Activated CD4-positive, CD25-positive, alpha-beta regulatory T cell treated with anti-CD3 and anti-CD28 coated beads, Interleukin-2, amount 50 U/mL, for 16 hours (primary cell): ENCODE measurements around the gene DNHD1.
A peak's percentile ranks its signal among the peaks of the same experiment; 100 is the strongest.

Experiments used
- DNase-seq: peaks from one replicate; pipeline ENCODE4 v3.0.0-alpha.2; 2020; ENCODE audit warnings: low read depth, low spot score

The DNHD1 gene

DNA sequence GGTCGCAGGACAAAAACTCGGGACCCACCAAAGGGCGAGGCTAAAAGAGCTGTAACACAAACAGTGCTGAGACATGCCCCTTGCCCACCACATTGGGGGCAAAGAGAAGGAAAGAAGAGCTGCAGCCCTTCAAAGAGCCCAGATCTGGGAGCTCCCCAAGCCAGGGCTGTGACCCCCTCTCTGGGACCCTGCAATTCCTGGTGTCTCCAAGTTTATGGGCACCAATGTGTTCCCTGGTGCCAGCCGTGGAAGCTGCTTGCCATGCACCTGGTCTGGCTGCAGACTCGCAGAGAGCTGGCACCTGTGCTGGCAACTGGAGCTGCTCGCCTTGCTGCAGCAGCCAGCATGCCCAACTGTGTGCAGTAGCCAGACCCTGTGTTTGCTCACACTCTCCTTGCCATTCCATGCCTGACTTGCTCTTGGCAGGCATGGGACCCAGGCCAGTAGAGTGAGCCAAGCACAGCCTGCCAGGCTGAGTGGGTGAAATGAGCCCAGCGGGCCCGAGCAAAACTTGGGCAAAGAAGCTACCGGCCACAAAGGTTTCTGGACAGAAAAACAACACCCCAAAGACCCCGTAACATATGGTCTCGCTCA is 90.4 kb downstream of the DNHD1 start:
- no peak for DNase-seq

DNA sequence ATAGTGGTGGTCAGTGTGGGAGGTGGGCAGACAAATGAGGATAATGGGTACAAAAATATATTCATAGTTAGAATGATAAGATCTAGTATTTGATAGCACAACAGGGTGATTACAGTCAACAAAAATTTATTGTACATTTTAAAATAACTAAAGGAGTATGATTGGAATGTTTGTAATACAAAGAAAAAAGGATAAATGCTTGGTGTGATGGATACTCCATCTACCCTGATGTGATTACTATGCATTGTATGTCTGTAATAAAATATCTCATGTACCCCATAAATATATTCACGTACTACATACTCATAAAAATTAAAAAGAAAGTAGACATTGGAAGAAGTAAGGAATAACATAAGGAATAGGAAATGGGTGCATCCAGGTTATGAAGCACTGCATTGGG is 90.9 kb downstream of the DNHD1 start:
- no peak for DNase-seq

DNA sequence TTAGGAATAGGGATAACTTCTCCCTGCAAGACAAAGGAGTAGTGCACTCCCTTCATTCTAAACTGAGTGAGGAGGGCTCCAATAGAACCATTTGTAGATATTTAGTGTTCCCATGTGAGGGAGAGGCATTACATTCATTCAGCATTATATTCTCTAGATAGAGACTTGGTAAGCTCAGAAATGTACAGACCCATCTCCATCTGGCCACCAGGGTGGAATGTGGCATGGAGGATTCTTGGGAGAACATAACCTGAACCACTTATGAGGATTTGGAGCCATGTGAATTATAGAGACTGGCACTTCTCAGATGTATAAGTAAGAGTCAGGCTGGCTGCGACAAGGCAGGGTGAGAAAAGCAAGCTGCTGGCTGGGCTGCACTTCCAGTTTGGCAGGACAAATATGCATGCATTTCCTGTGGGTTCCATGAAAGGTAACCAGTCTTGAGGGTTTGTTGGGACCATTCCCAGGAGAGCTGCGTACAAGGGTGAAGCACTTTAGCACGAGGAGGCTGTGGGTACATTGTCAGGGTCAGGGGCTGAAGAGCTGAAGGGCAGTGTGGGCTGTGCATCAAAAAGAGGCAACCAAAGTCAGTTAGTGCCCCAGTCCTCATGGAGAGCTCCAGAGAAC is 97.2 kb downstream of the DNHD1 start:
- no peak for DNase-seq

DNA sequence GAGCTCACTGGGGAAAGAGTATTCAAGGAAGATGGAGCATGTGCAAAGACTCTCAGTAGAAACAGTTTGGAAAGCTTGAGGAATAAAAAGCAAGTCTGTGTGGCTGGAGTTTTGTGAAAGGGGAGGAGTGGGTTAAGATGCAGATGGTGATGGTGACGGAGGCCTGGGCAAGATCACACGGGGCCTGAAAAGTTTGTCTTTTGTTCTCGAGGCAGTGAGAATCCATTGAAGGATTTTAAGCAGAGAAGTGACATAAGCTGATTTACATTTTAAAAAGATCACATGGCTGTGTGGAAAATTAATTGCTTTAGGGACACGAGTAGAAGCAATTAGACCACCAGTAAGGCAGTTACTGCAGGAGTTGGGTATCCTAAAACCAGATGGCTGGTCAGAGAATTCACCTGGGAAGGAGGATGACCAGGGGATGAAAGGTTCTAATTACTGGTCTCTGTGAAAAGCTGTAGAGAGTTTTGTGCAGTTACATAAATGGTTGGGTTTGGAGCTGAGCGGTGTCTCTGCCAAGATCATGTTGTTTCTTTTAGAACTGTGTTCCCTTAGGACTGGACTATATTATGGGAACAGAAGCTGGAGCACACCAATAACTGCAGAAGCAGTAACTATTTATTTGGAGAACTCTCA is 99.3 kb downstream of the DNHD1 start:
- no peak for DNase-seq

DNA sequence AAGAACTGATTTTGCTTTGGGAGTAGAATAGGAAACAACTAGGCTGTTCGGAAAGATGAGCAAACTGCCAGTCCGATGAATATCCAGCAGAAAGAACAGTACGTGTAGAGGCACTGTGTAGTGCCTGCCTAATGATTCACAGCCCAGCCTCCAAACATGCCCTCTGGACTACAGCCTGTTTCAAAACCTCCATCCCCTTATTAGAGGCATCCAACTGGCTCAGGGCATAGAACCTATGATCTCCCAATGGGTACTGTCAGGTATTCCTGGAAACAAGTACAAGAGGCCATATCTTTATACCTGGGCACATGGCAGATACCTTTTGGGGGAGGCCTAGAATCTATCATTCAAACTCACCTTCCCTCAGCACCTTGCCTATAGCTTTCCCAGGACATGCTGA is 101.5 kb downstream of the DNHD1 start:
- no peak for DNase-seq

DNA sequence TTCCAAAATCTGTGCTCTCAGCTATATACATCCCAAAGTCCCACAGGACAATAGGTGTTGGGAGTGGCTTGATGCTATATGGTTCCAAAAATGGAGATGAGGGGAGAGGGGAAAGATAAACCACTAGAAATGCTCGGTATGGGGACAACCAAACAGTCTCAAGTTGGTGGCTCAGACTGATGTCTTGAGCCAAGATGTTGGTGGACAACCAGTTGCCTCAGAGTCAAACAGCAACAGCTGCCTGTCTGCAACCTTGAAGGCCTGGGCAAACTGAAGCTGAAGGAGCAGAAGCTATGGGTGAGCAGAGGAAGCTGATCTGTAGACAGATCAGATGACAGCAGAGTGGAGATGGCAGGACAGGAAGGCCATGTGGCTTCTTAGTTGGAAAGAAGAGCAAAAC is 102.4 kb downstream of the DNHD1 start:
- no peak for DNase-seq

DNA sequence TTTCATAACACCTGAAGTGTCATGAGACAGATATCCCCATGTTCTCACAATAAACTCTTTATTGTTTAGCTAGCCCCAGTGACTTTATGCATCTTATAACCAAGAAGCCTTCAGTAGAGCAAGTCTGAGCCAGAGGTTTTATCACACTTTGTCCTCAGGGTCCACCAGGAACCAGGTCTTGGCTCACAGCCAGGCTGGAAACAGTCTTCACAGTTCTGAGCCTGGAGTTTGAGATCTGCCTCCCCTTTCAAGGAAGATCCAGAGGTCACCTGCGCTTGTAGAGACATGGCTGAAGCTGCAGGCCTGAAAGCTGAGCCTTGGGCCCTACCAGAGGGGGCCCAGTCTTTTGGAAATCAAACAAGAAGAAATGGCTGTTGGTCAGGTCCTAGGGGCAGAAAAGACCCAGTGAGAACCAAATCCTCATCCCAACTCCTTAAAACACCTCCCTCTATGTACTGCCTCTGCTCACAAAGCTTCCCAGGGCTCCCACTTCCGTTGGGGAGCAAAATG is 102.9 kb downstream of the DNHD1 start:
- no peak for DNase-seq

DNA sequence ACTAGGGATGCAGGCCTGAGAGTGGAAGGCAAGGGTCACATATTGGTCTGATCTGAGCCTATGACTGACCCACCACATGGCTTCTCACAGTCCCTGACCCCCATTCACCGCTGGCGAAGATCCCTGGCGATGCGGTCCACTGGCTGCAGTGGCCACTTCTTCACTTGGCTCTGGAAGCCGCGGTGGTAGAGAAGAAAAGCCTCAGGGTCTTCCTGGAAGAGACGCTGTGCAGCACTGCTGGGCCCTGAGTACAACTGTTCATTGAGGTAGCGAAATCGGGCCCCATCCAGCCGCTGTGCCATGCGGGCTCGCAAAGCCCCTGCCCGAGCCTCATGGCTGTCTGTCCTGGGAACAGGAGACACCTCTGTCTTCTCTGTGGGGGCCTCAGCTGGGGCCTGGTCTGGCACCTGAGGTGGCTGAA is 104.0 kb downstream of the DNHD1 start:
- no peak for DNase-seq

DNA sequence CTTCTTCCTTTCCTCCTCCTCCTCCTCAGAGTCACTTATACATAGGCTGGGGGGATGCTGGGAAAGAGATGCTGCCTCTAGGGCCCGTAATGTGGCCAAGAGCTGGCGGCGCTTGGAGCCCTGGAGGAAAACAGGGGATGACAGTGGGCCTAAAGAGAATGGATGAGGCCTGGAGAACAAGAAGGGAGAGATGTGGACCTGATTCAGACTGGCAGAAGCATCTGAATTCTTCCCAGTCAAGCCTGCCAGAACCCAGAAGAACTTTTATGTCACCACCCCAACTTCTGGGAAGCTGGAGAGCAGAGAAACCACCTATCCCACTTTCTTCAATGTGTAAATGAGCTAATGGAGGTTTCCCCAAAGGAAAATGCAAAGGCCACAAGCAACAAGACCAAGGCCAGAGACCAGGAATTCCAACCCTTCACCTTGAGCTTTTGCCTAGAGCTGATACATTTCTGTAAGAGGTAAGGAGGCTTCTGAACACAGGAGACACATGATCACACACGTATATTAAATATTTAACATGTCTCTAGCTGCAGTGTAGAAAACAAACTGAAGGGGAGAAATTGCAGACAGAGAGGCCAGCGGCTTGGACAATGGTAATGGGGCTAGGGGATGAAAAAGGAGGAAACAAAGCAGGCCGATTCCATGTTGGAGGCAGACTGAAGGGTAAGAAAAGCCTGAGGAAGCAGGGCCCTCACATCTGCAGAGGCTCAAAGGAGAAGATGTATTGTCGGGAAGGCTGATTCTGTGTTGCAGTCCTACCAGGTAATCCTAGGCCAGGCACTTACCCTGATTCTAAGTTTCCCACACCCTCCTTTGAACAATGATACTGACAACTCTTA is 105.2 kb downstream of the DNHD1 start:
- no peak for DNase-seq

DNA sequence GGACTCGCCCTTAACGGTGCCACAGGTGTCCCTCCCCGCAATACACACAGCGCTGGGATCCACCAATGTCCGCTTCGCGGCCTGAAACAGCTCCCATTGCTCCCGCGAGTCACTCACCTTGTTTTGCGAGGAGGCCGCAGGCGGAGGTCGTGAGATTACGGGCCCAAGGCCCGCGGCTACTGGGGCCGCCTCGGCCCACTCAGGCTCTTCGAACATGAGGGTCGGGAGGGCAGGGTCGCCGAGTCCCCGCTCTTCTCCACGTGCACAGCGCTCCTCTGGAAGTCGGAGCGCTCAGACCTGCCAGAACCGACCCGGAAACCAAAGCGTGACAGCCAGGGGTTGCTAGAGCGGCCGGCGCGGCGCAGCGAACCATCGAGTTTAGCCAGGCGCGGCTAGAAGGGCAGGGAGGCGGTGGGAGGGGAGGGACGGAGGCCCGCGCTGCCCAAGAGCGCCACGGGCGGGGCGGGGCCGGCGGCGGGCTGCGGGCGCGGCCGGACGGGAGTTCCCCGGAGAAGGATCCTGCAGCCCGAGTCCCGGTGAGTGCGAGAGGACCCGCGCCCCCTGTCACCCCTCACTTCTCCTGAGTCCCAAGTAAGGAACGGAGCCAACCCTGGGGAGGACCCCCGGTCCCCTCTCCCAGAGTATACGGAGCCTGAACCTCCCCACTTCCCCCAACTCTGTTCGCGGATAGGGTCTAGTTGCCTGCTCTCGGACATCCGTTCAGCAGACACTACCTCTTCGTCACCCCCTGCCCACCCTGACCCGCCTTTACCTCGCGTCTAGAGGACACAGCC is 106.4 kb downstream of the DNHD1 start, which contains the start of the genes ILK and RRP8:
TSS of gene ILK (plus strand) at position 488 of the 794 bp plus-strand sequence. CDS start 498 bp downstream, outside the sequence.
TSS of gene RRP8 (minus strand) at position 330 of the 794 bp plus-strand sequence. CDS start at position 216, 114 bp downstream.
- peak; percentile 72 for DNase-seq

DNA sequence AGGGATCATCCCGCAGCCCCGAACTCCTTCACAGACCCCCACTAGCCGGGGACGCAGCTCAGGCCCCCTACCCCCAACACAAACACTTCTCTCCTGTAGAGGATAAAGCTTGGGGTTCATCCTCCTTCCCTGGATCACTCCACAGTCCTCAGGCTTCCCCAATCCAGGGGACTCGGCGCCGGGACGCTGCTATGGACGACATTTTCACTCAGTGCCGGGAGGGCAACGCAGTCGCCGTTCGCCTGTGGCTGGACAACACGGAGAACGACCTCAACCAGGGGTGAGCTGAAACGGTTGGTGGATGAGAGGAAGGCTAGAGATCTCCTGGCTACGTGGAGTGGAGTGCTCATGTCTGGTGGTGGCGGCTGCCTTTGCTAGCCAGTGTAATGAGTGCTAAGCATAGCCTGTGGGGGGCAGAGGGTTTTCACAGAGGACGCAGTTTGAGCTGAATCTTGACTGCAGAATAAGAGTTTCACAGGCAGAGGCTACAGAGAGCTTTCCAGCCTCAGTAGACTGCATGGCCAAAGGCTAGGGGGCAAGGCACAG is 107.1 kb downstream of the DNHD1 start:
- peak; percentile 16 for DNase-seq

DNA sequence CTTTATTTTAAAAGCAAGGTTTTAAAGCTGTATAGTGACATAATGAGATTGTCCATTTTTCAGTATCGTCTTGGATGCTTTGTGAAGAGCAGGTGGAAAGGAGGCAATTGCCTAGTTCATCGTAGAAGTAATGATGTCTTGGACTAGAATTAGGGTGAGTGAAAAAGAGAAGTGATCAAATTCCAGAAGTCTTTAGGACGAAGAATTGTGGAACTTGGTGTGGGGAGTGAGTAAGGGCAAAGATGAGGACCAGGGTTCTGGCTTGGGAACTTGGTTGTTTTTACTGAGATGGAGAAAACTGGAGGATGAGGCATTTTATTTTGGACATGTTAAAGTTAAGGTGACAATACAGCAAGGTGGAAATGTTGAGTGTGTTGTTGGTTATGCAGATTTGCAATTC is 107.7 kb downstream of the DNHD1 start:
- no peak for DNase-seq

DNA sequence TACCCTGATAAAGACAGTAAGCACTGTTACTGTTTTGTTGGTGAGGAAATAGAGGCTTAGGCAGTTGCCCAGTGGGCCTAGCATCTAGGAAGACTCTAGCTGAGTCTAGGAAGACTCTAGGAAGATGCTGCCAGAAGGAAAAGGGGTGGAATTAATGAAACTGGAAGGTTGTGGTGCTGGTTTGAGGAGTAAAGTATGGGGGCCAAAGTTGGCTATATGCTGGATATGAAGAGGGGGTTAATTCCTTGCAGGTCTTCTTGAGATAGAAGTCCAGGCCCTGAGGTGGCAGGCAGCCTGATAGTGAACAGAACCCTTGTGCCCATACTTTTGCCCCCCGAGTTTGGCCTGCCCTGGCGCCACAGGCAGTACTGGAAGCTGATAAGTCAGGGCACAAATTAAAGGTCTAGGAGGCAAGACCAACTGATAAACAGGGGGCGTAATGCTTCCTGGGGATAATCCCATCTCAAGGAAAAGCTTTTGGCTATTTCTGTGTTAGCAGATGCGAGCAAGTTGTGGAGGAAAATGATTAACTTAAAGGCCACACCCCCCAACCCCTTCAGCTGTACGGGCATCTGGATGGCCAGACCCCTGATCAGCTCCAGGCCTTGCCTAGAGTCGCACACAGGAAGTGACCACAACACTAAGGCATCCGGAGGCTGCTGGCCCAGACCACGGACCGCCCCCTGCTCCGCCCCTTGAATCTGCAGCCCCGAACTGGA is 109.5 kb downstream of the DNHD1 start:
- DNase-seq, result no peak

DNA sequence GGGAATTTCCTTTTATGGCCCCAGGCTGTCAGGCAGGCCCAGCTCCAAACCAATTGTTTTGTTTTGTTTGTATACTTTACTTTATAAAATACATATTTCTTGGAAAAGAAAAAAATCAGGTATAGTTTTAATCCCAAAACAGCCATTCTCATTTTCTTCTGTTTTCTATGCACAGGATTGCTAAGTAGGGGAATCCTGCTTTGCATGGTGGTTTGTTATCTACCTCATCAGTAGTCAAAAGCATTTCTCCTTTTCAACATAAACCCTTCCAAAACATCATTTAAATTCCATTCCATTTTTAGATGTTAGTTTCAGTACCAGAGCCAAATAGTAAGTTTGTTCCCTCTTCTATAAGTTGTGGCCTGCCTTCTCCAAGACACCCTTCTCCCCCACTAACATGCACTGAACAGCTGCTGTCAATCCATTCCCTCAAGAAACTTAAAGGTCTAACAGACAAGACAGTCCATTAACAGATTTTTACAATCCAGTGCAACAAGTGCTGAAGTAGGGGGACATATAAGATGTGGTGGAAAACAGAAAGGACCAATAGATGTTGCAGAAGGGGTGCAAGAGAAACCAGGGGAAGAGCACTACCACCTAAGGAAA is 110.2 kb downstream of the DNHD1 start:
- DNase-seq, result no peak

DNA sequence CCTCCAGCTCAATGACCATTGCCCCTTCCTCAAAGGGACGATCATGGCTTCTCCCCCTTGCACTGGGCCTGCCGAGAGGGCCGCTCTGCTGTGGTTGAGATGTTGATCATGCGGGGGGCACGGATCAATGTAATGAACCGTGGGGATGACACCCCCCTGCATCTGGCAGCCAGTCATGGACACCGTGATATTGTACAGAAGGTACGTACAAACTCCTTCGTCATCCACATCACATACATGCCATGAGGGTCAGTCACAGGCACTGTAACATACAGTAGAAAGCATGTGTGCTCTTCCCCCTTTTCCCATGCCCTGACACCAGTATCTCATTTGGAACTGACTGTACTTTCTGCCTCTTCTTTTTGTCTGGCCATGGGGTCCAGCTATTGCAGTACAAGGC is 110.9 kb downstream of the DNHD1 start:
- no peak for DNase-seq

DNA sequence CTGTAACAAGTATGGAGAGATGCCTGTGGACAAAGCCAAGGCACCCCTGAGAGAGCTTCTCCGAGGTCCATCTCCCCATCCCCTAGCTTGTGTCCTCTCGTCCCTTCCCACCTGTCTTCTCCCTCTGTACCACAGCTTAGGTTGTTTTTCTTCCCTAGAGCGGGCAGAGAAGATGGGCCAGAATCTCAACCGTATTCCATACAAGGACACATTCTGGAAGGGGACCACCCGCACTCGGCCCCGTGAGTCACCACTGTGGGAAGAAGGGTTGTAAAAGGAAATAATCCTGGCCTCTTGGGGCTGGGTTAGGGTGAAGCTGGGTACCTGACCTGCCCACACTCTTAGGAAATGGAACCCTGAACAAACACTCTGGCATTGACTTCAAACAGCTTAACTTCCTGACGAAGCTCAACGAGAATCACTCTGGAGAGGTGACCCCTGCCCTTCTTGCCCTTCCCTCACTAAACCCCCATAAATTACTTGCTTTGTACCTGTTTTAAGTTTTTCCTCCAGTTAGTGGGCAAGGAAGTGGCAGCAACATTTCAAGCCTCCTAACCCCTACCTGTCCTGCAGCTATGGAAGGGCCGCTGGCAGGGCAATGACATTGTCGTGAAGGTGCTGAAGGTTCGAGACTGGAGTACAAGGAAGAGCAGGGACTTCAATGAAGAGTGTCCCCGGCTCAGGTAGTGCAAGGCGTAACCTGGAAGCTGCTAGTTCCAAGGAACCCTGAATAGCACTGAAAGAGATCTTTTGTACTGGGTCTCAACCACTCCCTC is 111.8 kb downstream of the DNHD1 start:
- DNase-seq, result no peak

DNA sequence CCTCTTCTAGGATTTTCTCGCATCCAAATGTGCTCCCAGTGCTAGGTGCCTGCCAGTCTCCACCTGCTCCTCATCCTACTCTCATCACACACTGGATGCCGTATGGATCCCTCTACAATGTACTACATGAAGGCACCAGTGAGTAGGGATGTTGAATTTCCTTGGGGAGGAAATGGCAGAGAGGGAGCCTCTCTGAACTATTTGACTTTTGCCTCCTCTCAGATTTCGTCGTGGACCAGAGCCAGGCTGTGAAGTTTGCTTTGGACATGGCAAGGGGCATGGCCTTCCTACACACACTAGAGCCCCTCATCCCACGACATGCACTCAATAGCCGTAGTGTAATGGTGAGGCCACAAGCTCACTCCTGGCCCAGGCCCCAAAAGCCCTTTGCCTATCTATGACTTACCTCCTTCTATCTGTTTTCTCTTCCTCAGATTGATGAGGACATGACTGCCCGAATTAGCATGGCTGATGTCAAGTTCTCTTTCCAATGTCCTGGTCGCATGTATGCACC is 112.5 kb downstream of the DNHD1 start:
- no peak for DNase-seq

DNA sequence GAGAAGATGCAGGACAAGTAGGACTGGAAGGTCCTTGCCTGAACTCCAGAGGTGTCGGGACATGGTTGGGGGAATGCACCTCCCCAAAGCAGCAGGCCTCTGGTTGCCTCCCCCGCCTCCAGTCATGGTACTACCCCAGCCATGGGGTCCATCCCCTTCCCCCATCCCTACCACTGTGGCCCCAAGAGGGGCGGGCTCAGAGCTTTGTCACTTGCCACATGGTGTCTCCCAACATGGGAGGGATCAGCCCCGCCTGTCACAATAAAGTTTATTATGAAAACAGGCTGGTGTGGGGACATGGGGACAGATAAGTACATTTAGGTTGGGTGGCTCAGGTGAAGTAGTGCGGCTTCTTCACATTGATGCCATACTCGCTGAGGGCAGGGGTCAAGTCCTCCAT is 113.5 kb downstream of the DNHD1 start:
- DNase-seq, result no peak
